Adrenal gland (tissue), 5 donors: ENCODE measurements around the gene EXOSC2.

Experiments used
- POLR2A ChIP-seq, 2 donors: fragments of 450-650 bp; IDR thresholded peaks; one replicate each; pipeline ENCODE4 v1.6.1; 2017; ENCODE audit warnings: antibody characterized with exemption in 2 of 2, mild to moderate bottlenecking in 2 of 2, moderate library complexity in 1 of 2
- TF ChIP-seq, protein P1 (sequence below), 6 experiments: fragments of 450-650 bp in 4 of 6; fragments of 200-600 bp in 2 of 6; sonication (generic) in 1 of 6; IDR thresholded peaks; 1 replicate in 5 of 6; 2 replicates in 1 of 6; pipeline versions ENCODE4 v1.5.1 to v1.8.0; 2016 to 2021; ENCODE audit warnings: antibody characterized with exemption in 6 of 6, mild to moderate bottlenecking in 2 of 6, moderate library complexity in 1 of 6
- donor health status: DM: no; HTN: no; CAD: no.

DNA sequence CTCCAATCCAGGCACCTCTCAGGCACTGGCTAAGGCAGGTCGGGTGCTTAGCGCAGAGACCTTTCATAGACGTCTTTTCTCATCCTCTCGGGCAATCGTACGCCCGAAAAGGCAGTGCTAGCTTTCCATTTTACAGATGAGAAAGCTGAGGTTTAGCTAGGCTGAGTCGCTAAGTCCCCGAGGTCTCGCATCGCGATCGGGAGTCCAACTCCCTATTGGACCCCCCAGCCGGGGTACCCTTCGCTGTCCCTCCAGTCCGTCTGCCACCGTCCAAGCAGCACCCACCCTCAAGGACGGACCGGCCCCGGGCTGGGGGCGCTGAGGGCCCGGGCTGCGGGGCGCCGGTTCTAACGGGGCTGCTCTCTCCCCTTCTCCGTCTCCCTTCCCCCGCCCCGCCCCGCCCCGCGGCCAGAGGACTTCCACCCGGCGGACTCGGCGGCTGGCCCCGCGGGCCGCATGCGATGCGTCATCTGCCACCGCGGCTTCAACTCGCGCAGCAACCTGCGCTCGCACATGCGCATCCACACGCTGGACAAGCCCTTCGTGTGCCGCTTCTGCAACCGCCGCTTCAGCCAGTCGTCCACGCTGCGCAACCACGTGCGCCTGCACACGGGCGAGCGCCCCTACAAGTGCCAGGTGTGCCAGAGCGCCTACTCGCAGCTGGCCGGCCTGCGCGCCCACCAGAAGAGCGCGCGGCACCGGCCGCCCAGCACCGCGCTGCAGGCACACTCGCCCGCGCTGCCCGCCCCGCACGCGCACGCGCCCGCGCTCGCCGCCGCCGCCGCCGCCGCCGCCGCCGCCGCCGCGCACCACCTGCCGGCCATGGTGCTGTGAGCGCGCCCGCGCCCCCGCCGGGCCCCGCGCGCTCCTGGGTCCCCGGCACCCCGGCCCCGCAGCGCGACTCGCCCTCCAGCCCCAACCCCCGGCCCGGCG is 12.5 kb upstream of the EXOSC2 start:
- TF ChIP-seq, protein P1, sequence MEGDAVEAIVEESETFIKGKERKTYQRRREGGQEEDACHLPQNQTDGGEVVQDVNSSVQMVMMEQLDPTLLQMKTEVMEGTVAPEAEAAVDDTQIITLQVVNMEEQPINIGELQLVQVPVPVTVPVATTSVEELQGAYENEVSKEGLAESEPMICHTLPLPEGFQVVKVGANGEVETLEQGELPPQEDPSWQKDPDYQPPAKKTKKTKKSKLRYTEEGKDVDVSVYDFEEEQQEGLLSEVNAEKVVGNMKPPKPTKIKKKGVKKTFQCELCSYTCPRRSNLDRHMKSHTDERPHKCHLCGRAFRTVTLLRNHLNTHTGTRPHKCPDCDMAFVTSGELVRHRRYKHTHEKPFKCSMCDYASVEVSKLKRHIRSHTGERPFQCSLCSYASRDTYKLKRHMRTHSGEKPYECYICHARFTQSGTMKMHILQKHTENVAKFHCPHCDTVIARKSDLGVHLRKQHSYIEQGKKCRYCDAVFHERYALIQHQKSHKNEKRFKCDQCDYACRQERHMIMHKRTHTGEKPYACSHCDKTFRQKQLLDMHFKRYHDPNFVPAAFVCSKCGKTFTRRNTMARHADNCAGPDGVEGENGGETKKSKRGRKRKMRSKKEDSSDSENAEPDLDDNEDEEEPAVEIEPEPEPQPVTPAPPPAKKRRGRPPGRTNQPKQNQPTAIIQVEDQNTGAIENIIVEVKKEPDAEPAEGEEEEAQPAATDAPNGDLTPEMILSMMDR (IDR thresholded peaks at IDR 0.05) = no peak
- no peak for TF ChIP-seq POLR2A (IDR thresholded peaks at IDR 0.05)
